Measurements from ENCODE around the gene BAG5. TPM values are rescaled to one million over a fixed set of nuclear protein-coding genes. Genes with fewer than 3 reads are reported as not detected.

BAG5 gene
- total RNA-seq, 1 donor: 42.7 TPM

GRCh38 chr14:103537175-103537990, 25.1 kb downstream of the BAG5 start:
- H3K4me3 ChIP-seq (ENCODE audit: low read depth, low read length): no peak overlapping the region
- TF ChIP-seq CTCF (IDR thresholded peaks at IDR 0.05; ENCODE audit: insufficient read depth, low read depth, low read length): no peak
- DNase-seq (ENCODE audit: low read depth): peak; percentile 29

GRCh38 chr14:103536693-103537092, 25.8 kb downstream of the BAG5 start:
- no peak for DNase-seq (ENCODE audit: low read depth)
- no peak for TF ChIP-seq CTCF (IDR thresholded peaks at IDR 0.05; ENCODE audit: insufficient read depth, low read depth, low read length)
- H3K4me3 ChIP-seq (ENCODE audit: low read depth, low read length): no peak overlapping the region

GRCh38 chr14:103535891-103536565, 26.4 kb downstream of the BAG5 start:
- DNase-seq (ENCODE audit: low read depth): no peak
- TF ChIP-seq CTCF (IDR thresholded peaks at IDR 0.05; ENCODE audit: insufficient read depth, low read depth, low read length): no peak
- no peak overlapping the region for H3K4me3 ChIP-seq (ENCODE audit: low read depth, low read length)

- TF ChIP-seq CTCF (IDR thresholded peaks at IDR 0.05; ENCODE audit: insufficient read depth, low read depth, low read length): no peak
- H3K4me3 ChIP-seq (ENCODE audit: low read depth, low read length): no peak overlapping the region
- no peak for DNase-seq (ENCODE audit: low read depth)
Measured at GRCh38 chr14:103535081-103535890, 27.2 kb downstream of the BAG5 start.

- no peak for DNase-seq (ENCODE audit: low read depth)
- no peak overlapping the region for H3K4me3 ChIP-seq (ENCODE audit: low read depth, low read length)
- no peak for TF ChIP-seq CTCF (IDR thresholded peaks at IDR 0.05; ENCODE audit: insufficient read depth, low read depth, low read length)
Measured at GRCh38 chr14:103534576-103535061, 27.8 kb downstream of the BAG5 start.

GRCh38 chr14:103533999-103534575, 28.4 kb downstream of the BAG5 start:
- no peak for DNase-seq (ENCODE audit: low read depth)
- no peak overlapping the region for H3K4me3 ChIP-seq (ENCODE audit: low read depth, low read length)
- TF ChIP-seq CTCF (IDR thresholded peaks at IDR 0.05; ENCODE audit: insufficient read depth, low read depth, low read length): no peak
